ENCODE measurements around the gene SUPT3H. TPM values are rescaled to one million over a fixed set of nuclear protein-coding genes. Genes with fewer than 3 reads are reported as not detected.
A peak's percentile ranks its signal among the peaks of the same experiment; 100 is the strongest.

SUPT3H gene
- total RNA-seq, 1 donor from 2014 or later, result 23.2 TPM

GRCh38 chr6:45422503-45423110 lies 44.9 kb upstream of the SUPT3H start:
- DNase-seq (ENCODE audit: low spot score in 2 of 2, unreplicated experiment in 2 of 2), result no peak

DNA sequence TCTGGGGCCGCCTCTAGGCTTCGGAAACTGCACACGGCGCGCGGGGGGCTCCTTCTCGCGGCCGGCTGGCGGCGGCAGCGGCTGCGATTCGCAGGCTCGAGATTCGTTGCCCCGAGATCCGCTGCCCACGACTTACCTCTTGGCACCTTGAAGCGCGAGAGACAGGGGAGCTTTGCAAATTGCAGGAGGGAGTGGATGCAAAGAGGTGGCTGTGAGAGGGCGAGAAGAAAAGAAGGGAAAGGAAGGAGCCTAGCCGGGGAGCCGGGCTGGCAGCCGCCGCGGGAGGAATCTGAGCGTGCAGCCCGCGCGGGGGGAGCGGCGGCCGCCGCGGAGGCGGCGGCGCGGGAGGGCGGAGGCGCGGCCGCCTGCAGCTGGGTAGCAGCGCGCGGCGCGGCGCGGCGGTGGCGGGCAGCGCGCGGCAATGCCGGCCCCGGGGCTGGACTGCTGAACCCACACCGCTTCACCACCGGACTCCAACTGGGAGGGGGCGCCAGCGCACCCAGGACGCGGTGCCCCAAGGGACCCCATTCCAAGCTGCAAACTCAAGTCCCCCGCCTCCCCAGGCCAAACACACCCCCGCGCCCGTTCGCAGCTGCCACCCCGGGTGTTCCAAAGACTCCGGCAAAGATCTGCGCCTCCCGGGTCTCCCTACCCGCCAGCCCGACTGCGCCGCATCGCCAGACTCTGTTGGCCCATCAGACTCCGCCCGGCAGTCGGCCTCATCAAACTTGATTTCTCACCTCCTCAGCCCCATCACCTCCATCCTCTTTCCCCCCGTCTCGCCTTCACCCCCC lies 44.2 kb upstream of the SUPT3H start:
- H3K27ac Mint-ChIP-seq, result peak overlapping the region; percentile 84
- H3K9me3 Mint-ChIP-seq, result no peaks in the 10 kb centered on the region
- H3K36me3 Mint-ChIP-seq, result no peaks in the 10 kb centered on the region
- TF ChIP-seq, protein P1, sequence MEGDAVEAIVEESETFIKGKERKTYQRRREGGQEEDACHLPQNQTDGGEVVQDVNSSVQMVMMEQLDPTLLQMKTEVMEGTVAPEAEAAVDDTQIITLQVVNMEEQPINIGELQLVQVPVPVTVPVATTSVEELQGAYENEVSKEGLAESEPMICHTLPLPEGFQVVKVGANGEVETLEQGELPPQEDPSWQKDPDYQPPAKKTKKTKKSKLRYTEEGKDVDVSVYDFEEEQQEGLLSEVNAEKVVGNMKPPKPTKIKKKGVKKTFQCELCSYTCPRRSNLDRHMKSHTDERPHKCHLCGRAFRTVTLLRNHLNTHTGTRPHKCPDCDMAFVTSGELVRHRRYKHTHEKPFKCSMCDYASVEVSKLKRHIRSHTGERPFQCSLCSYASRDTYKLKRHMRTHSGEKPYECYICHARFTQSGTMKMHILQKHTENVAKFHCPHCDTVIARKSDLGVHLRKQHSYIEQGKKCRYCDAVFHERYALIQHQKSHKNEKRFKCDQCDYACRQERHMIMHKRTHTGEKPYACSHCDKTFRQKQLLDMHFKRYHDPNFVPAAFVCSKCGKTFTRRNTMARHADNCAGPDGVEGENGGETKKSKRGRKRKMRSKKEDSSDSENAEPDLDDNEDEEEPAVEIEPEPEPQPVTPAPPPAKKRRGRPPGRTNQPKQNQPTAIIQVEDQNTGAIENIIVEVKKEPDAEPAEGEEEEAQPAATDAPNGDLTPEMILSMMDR (IDR thresholded peaks at IDR 0.05; ENCODE audit: unreplicated experiment), result no peak
- peak; percentile 33 to 62 for DNase-seq (ENCODE audit: low spot score in 2 of 2, unreplicated experiment in 2 of 2)
- peak overlapping the region; percentile 92 for H3K4me3 Mint-ChIP-seq
- H3K27me3 Mint-ChIP-seq (ENCODE audit: low read depth), result peaks cover 74% of the 10 kb centered on the region
- H3K4me1 Mint-ChIP-seq, result peaks cover 38% of the 10 kb centered on the region

More at GRCh38 chr6:45422503-45423110, 44.9 kb upstream of the SUPT3H start:
- TF ChIP-seq, protein P1 (IDR thresholded peaks at IDR 0.05; ENCODE audit: unreplicated experiment), result no peak
- no peaks in the 10 kb centered on the region for H3K36me3 Mint-ChIP-seq
- H3K9me3 Mint-ChIP-seq, result no peaks in the 10 kb centered on the region
- H3K27me3 Mint-ChIP-seq (ENCODE audit: low read depth), result peaks cover 73% of the 10 kb centered on the region
- H3K27ac Mint-ChIP-seq, result peak overlapping the region; percentile 80
- H3K4me1 Mint-ChIP-seq, result peaks cover 38% of the 10 kb centered on the region
- peak overlapping the region; percentile 86 for H3K4me3 Mint-ChIP-seq

GRCh38 chr6:45420909-45421708 lies 43.4 kb upstream of the SUPT3H start:
- Mint-ChIP-seq H3K9me3 (no peaks in the 10 kb centered on the region), H3K27ac (peak overlapping the region; percentile 84), H3K4me3 (peak overlapping the region; percentile 92), H3K36me3 (no peaks in the 10 kb centered on the region), H3K27me3 (ENCODE audit: low read depth) (peaks cover 79% of the 10 kb centered on the region), H3K4me1 (peaks cover 38% of the 10 kb centered on the region)
- TF ChIP-seq, protein P1 (IDR thresholded peaks at IDR 0.05; ENCODE audit: unreplicated experiment), result no peak
- DNase-seq (ENCODE audit: low spot score in 2 of 2, unreplicated experiment in 2 of 2), result no peak

- Mint-ChIP-seq H3K4me3 (peak overlapping the region; percentile 92), H3K9me3 (no peaks in the 10 kb centered on the region), H3K4me1 (peaks cover 38% of the 10 kb centered on the region), H3K27ac (peak overlapping the region; percentile 9), H3K27me3 (ENCODE audit: low read depth) (peaks cover 80% of the 10 kb centered on the region), H3K36me3 (no peaks in the 10 kb centered on the region)
- TF ChIP-seq, protein P1 (IDR thresholded peaks at IDR 0.05; ENCODE audit: unreplicated experiment), result no peak
- DNase-seq (ENCODE audit: low spot score in 2 of 2, unreplicated experiment in 2 of 2), result peak in 1 of 2 experiments; percentile 40
Measured at GRCh38 chr6:45420083-45420908, 42.6 kb upstream of the SUPT3H start.

- Mint-ChIP-seq H3K9me3 (no peaks in the 10 kb centered on the region), H3K27me3 (ENCODE audit: low read depth) (peaks cover 79% of the 10 kb centered on the region), H3K27ac (peak overlapping the region; percentile 6)
Measured at GRCh38 chr6:45419571-45420082, 41.9 kb upstream of the SUPT3H start.

More at GRCh38 chr6:45419571-45420082, 41.9 kb upstream of the SUPT3H start:
- TF ChIP-seq, protein P1 (IDR thresholded peaks at IDR 0.05; ENCODE audit: unreplicated experiment), result no peak
- no peaks in the 10 kb centered on the region for H3K36me3 Mint-ChIP-seq
- H3K4me3 Mint-ChIP-seq, result peak overlapping the region; percentile 92
- peaks cover 36% of the 10 kb centered on the region for H3K4me1 Mint-ChIP-seq
- DNase-seq (ENCODE audit: low spot score in 2 of 2, unreplicated experiment in 2 of 2), result peak; percentile 24 to 64
